Fibroblast of the aortic adventitia (primary cell): ENCODE data around the gene CHSY3. TPM values are rescaled to one million over a fixed set of nuclear protein-coding genes. Genes with fewer than 3 reads are reported as not detected.

Experiments
- DNase-seq: peaks from one replicate; pipeline ENCODE4 v3.0.0-alpha.2; 2010; ENCODE audit warnings: low read depth
- H3K4me3 ChIP-seq: 2 replicates; pipeline ENCODE4 v1.5.1; 2011; ENCODE audit warnings: low read depth, mild to moderate bottlenecking, control low read depth, low read length, moderate library complexity
- CTCF ChIP-seq: IDR thresholded peaks from 2 replicates; pipeline ENCODE4 v1.5.1; 2011; ENCODE audit warnings: mild to moderate bottlenecking, low read length, control low read depth, inconsistent platforms; ENCODE audit not compliant: insufficient read depth
- total RNA-seq: library from RNA; depleted of rRNA; stranded (reverse); fragments of >200 nt; gene quantifications from 2 replicates; pipeline ENCODE4 v1.2.3, GENCODE V29; 2012; ENCODE audit warnings: low replicate concordance

The CHSY3 gene
- total RNA-seq, 1 donor, result 2.9 TPM

GRCh38 chr5:129945028-129945427, 40.8 kb downstream of the CHSY3 start:
- H3K4me3 ChIP-seq, result no peak overlapping the region
- peak; percentile 41 for DNase-seq
- TF ChIP-seq CTCF, result no peak

- no peak for TF ChIP-seq CTCF
- DNase-seq, result no peak
- no peak overlapping the region for H3K4me3 ChIP-seq
Measured at GRCh38 chr5:129945774-129946270, 41.6 kb downstream of the CHSY3 start.

GRCh38 chr5:129951039-129951438, 46.8 kb downstream of the CHSY3 start:
- DNase-seq, result no peak
- no peak overlapping the region for H3K4me3 ChIP-seq

GRCh38 chr5:129958581-129958980, 54.3 kb downstream of the CHSY3 start:
- no peak overlapping the region for H3K4me3 ChIP-seq
- no peak for TF ChIP-seq CTCF
- no peak for DNase-seq

More at GRCh38 chr5:129951039-129951438, 46.8 kb downstream of the CHSY3 start:
- no peak for TF ChIP-seq CTCF

GRCh38 chr5:129960831-129961230, 56.6 kb downstream of the CHSY3 start:
- peak; percentile 9 for DNase-seq
- TF ChIP-seq CTCF, result no peak
- H3K4me3 ChIP-seq, result no peak overlapping the region

GRCh38 chr5:129962506-129962905, 58.2 kb downstream of the CHSY3 start:
- TF ChIP-seq CTCF, result no peak
- no peak for DNase-seq
- H3K4me3 ChIP-seq, result no peak overlapping the region

- no peak overlapping the region for H3K4me3 ChIP-seq
- peak; percentile 77 for DNase-seq
Measured at GRCh38 chr5:129963359-129963758, 59.1 kb downstream of the CHSY3 start.

More at GRCh38 chr5:129963359-129963758, 59.1 kb downstream of the CHSY3 start:
- no peak for TF ChIP-seq CTCF
